ENCODE results near the gene NKTR.

Gene NKTR

DNA sequence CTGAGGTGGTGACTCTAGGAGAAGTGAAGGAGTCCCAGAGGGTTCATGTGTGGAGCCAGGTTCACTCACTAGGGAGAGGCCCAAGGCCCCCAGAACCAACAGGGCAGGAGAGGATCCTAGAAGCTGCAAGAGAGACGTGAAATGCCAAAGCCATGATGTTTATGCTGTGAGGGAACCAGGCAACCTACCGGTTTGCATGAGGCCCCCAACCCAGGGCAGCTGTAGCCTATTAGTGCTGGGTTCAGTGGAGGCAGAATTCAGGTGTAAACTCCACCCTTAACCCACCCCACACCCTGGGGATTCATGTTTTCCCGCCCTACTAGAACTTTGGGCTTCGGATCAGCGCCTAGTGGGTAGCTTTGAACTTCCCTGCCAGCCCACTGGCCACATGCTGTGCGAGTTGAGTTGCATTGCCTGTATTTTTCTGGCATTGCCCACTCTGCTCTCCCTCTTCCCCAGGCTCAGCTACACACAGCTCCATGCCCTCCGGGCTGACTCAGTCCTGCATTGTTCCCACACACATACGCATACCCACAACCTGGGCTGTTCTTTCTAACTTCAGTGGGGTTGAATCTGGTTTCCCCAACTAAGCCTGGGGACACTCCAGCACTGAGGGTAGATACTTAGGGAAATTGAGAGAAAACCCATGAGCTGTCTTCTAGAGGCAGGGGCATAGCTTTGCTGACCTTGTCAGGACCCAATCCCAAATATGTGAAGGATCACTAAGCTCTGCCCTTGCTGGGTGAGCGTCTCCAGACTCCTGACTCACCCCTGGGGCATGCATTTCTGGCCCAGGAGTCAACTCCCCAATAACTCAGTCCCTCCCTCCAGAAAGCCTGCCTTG, 51.0 kb downstream of the NKTR start:
- DNase-seq, result no peak

DNA sequence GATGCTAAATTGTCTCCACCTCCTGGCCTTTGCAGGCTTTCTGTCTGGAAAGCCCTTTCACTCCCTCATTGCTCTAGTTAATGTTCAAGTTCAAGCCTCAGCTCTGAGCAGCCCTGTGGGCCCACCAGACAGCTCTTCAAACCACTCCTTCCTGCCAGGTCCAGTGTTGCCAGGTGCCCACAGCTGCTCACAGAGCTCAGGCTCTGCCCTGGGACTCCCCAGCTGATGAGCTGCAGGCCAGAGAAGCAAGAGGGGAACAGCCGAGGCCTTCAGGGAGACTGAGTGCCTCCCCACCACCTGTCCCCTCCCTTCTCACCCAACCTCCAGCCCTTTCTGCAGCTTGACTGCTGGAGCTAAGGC, 51.7 kb downstream of the NKTR start:
- no peak for DNase-seq

DNA sequence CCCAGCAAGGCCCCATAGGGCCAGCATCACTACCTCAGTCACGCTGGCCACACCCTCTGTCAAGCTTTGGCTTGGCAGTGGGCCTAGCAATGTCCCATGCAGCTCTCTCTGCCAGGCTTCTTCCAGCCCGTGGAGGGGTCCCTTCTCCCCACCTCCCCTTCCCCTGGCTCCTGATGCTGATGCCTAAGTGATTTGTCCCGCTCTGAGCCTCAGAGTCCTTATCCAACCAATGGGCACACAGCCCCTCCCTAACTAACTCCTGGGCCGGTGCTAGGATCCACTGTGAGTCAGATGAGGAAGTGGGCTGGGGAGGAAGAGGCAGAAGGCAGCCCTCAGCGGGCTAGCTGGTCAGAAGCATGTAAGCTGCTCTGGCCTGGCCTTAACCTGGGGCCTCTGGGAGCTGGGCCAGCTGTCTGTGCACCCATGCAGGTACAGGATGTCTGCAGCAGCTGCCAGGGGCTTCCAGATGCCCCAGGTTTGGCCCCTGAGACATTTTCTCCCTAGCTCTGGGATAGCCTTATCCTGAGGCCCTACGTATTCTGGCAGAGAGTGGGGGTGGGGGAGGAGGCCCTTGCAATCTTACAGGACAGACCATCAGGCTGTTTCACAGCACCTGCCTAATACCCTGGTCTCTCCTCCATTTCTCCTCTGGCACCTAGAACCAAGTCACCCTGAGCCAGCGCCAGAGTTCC, 52.3 kb downstream of the NKTR start:
- no peak for DNase-seq

DNA sequence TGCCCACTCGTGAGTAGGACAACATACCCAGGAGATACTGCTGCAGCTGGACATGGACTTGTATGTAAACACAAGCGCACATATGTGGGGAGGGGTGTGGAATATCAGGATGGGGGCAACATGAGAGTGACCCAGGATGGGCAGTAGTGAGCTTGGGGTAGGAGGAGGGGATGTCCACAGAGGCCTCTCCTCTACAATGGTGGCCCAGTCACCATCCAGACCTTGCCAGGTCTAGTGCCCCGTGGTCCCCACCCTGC, 52.7 kb downstream of the NKTR start:
- DNase-seq, result no peak

DNA sequence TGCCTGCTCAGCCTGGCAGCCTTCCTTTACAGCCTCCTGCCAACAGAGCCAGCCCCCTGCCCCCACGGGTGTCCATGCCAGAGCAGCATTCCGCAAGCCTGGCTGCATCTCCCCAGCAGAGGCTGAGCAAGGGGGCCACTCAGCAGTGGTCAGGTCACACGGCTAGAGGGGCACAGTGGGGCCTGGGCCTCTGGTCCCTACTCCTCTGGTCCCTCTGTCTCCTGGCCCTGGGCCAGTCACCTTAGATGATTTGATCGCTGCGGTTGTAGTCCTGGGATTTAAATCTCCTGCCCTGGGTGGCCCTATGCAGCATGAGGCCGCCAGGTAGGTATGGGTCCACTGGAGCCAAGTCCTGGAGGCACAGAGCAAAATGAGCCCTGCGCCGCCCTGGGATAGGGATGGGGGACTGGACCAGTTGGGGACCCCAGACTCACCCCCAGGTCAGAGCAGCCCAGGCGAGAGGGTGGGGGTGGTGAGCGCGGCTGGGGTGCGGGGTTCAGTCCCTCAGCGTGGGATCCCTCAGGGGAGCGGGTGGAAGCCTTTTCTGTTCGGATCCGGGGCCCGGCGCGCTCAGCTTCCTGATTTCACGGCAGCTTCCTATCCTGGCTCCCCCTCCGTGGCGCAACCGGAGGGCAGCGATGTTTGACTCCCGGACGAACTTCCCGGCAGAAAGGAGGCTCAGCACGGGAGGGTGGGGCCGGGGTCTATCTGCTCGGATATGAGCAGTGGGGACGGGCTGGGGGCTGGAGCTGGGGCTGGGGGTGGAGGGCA, 53.3 kb downstream of the NKTR start, which contains the start of gene ZBTB47:
Gene ZBTB47 (plus strand): TSS at position 138 of the 771 bp plus-strand sequence. CDS start 4,659 bp downstream, outside the sequence.
- no peak for DNase-seq

DNA sequence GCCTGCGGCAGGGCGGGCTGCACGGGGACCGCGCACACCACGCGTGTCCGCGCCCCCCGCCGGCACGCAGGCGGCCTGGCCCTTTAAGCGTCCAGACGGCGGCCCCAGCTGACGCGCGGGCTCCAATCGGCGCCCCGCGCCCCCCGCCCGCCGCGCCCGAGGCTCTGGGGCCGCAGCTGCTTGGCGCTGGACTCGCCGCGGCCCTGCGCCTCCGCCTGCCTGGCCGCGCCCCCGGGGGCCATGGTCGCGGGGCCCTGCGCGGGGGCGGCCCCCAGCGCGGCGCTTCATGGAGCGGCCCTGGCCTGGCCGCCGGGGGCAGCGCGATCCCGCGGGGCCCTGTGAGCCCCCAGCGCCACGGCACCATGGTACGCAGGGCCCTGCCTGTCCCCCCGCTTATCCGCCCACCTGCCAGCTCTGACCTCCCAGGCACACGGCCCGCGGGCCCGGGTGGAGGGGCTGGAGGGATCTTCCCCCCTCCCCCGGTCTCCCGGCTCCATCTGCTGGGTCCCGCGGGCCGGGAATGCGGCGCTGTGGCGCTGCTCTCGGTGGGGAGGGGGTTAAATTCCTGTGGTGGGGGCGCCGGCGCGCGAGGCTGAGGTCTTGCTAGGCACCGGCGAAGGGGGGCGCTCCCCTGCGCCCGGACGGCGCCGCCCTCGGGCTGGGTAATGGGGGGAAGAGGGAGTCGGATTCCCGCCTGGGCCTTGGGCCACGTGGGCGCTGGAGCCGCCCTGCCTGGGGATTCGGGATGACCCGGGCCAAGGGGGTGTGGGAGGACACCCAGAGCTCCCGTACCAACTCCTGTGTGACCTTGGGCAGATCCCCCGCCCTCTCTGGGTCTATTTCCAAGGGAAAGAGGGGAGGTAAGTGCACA, 54.1 kb downstream of the NKTR start:
- no peak for DNase-seq

DNA sequence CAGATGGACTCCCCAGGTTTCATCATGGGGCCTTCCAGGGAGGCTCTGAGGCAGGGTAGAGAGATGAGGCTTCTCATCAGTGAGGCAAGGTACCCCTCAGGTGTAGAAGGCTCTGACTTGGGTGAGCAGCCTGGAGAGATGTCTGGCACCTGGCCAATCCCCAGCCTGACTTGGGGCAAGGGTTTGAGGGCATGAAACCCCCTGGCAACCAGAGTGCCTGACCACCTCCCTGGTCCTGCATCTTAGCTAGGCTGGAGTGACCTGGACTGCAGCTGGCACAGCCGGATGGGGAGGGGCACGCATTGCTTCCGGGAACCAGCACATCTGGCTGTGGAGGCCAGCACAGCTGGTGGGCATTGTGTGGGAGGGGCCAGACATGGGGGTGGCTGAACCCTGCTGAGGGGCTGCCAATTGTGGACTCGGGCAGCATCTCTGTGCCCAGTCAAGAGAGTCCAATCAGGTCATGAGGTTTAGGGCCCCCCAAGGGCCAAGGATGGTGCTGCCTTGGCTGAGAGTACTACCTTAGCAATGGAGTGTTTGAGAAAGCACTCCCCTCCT, 54.9 kb downstream of the NKTR start:
- DNase-seq, result no peak

DNA sequence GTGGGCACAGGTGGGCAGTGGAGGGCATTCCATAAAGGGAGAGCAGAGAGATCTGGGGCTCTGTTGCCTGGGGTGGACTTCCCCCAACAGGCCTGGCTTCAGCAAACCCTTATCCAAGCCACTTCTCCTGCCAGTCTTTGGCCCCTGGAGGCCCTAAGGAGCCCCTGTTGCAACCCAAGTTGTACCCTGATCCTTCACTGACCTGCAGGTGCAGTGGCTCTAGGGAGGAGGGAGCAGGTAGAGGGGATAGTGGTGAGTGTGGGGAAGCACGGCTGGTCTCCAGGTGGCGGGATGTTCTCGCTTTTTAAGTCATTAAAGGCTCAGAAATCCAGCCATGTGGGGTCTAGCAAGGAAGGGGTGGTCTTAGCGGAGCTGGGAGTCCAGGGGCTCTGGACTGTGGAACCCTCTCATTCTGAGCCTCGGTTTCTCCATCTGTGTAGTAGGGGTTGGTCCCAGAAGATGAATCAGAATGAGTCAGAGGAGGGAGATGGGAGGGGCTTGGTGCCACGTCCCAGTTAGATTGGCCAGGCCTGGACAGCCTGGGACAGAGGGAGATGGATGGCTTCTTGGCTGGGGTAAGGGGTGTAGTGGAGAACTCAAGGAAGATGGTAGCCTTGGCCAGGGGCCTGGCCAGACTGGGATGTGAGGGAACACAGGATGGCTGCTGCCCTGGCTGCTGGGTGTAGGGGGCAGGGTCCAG, 55.6 kb downstream of the NKTR start:
- no peak for DNase-seq

DNA sequence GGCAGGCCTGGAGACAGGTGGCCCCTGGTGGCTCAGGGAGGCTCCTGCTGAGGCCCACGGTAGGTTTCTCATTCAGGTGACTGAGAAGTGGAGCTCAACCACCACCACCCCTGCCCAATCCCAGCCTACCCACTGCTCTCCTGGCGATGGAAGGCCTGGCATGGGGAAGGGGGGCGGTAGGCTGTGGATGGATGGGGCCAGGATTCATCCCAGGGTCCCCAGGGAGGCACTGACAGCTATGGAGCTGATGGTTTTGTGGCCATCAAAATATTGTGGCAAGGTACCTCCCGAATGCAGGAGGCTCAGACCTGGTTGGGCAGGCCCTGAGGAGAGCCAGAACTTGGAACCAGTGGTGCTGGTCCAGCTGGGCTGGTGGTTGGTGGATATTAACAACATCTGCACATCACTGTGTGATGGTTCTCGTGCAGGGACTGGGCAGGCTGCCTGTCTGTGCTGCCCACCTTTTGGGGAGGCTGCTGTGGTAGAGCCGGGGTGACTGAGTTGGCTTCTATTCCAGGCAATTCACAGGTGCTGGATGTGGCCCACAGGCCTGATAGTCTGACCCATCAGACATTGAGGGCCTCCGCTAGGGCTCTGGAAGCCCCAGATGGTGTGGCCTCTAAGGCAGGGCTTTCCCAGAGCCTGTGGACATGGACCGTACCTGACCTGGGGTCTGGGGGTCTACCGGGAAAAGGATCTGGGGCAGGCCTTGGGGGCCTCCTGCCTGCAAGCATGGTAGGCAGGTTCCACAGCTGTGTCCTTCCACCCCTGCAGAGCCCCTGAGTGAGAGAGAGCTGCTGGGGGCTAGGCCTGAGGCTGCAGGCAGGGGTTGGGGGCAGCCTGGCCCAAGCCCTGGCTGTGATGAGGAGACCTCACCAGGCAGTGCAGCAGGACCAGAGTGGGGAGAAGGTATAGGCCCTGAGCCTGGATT, 56.5 kb downstream of the NKTR start:
- no peak for DNase-seq

DNA sequence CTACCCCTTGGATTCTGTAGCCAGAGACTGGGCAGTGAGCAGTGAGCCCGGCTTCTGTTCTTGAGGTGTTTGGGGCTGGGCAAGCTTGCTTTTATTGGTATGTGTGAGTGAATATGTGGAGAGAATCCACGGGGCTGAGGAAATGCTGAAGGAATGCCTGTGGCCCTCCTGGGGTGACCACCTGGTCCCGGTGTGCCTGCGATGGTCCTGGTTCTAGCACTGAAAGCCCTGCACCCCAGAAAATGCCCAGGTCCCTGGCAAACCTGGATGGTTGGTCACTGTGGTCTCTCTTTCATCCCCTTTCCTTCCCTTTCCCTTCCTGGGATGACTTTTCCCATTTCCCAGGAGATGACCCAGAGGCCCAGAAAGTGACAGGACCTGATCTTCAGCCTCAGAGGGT, 57.2 kb downstream of the NKTR start:
- no peak for DNase-seq

DNA sequence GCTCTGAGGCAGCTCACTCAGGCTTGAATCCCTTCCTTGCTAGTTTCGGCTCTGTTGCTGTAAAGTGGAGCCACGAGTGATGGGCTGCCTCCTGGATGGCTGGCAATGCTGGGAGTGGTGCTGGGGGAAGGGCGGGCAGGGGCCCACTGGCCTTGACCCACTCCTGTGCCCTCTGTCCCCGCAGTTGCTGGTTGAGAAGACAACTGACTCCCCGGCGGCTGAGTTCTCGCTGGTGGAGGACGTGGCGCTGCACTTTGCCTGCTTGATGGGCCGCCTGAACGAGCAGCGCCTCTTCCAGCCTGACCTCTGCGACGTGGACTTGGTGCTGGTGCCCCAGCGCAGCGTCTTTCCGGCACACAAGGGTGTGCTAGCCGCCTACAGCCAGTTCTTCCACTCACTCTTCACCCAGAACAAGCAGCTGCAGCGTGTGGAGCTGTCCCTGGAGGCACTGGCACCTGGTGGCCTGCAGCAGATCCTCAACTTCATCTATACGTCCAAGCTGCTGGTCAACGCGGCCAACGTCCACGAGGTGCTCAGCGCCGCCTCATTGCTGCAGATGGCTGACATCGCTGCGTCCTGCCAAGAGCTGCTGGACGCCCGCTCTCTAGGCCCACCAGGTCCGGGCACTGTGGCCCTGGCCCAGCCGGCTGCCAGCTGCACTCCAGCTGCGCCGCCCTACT, 57.7 kb downstream of the NKTR start:
- DNase-seq, result no peak

DNA sequence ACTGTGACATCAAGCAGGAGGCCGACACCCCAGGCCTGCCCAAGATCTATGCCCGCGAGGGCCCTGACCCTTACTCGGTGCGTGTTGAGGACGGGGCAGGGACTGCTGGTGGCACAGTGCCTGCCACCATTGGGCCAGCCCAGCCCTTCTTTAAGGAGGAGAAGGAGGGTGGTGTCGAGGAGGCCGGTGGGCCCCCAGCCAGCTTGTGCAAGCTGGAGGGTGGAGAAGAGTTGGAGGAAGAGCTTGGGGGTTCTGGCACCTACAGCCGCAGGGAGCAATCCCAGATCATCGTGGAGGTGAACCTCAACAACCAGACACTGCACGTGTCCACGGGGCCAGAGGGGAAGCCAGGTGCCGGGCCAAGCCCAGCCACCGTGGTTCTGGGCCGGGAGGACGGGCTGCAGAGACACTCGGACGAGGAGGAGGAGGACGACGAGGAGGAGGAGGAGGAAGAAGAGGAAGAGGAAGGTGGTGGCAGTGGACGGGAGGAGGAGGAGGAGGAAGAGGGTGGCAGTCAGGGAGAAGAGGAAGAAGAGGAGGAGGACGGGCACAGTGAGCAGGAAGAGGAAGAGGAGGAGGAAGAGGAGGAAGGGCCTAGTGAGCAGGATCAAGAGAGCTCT, 58.4 kb downstream of the NKTR start:
- no peak for DNase-seq

DNA sequence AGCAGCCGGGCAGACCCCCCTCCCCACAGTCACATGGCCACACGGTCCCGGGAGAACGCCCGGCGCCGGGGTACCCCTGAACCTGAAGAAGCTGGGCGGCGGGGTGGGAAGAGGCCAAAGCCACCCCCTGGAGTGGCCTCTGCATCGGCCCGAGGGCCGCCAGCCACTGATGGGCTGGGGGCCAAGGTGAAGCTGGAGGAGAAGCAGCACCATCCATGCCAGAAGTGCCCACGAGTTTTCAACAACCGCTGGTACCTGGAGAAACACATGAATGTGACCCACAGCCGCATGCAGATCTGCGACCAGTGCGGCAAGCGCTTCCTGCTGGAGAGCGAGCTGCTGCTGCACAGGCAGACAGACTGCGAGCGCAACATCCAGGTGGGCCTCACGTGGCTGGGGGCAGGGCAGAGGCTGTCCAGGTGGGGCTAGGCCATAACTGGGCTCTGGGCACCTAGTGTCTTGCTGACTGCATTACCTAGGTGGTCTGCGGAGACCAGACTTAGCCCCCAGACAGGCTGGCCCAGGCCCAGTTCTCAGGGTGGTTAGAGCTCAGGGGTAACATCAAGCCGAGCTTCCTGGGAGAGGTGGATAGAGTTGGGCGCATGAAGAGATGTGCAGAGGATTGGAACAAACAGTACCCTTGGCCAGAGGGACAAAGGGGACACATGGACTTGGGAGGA, 59.1 kb downstream of the NKTR start:
- no peak for DNase-seq

DNA sequence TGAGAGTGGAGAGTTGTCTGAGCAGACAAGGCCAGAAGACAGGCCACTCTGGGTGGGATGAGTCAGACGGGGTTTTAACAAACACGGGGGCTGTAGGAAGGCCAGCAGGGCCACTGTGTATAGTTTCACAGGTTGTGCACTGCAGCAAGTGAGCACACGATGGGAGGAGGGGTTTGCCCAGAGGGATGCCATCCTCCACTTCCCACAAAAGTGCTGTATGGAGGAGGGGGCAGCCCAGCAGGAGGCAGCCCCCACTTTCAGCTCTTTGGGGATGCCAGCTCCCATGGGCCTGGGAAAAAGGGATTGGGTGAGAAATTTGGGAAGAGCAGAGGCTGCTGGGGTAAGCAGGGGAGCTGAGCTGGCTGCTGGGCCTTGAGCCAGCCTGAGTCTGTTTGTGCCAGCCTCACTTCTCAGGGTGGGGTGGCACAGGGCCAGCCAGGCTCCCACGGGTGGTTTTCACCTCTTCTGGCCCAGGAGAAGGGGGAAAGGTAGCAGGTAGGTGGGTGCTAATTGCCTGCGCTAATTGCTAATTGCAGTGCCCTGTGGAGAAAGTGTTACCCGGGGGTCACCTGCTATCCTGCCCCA, 59.7 kb downstream of the NKTR start:
- DNase-seq, result no peak

DNA sequence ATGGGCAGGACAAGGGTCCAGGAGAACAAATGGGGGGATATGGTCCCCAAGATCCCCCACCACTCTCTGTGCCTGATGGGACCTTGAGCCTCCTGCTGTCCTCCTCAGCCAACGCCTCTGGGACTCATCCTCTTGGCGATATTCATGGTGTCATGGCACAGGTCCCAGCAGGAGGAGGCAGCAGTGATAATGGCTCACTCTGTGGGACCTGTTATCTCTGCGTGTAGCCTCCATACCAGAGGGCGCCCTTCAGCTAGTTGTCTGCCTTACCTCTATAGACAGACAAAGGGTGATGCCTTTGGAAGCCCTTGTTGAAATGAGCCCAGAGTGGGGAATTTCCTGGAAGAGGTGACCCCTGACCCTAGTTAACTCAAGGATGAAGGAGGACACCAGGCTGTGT, 60.4 kb downstream of the NKTR start:
- DNase-seq, result no peak

DNA sequence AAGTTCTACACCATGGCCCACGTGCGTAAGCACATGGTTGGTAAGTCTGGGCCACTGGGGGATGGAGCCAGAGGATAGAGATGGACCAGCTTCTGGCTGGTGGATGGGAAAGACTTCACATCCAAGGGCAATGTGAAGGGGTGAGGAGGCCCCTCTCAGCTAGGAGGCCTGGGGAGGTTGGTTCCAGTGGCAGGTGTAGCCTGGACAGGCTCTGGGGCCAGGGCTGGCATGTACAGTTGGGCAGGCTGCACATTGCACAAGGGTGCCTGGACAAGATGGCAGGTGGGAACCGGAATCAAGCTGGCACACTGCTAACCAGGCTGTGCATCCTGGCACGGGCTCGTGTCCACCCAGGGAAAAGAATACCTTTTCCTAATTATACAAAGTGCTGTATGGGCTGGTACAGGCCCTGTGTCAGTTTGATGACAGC, 61.1 kb downstream of the NKTR start:
- DNase-seq, result no peak

DNA sequence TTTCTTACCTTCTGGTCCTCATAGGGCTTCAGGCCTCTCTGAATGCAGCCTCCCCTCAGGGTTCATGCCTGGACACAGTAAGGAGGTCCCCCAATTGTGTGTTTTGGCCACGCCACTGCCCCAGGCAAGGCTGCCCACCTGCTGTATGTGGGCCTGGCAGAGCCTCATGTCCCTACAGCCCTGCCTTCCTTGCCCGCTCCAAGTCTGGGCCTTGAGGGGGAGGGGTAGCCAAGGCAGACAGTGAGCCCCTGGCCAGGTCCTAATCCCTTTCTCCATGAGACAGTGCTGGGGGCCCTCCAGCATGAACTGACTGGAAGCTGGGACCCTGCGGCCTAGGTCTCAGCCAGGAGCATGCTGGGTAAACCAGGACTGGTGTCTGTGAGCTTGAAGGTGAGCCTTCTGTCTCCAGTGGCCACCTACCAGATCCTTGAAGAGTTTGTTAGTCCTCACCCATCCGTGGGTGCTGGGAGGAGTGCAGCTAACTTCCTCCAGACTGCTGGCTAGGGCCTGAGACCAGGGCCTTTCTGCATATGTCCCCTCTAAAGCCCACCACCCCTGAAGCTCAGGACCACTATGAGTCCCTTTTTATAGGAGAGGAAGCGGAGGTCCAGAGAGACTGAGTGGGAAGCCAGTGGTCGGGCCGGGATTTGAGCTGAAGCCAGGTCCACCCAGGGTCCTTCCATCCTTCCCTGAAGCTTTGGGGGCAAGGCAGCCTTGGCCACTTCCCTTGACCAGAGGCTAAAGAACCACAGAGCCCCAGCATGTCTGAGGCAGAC, 61.7 kb downstream of the NKTR start:
- no peak for DNase-seq
